Mesothelial cell of epicardium (in vitro differentiated cells): ENCODE measurements around the gene EGF. TPM values are rescaled to one million over a fixed set of nuclear protein-coding genes. Genes with fewer than 3 reads are reported as not detected.

Source experiments
- DNase-seq, 2 experiments: peaks; one replicate each; pipeline ENCODE4 v3.0.0; 2021; ENCODE audit warnings: low spot score in 2 of 2; ENCODE audit not compliant: unreplicated experiment in 2 of 2
- H3K27ac Mint-ChIP-seq: 2 replicates; pipeline ENCODE4 v1.8.0; 2021; ENCODE audit warnings: mixed read lengths
- H3K27me3 Mint-ChIP-seq: 2 replicates; pipeline ENCODE4 v1.8.0; 2021; ENCODE audit warnings: low read depth, mixed read lengths
- H3K36me3 Mint-ChIP-seq: 2 replicates; pipeline ENCODE4 v1.8.0; 2021; ENCODE audit warnings: mixed read lengths
- H3K4me1 Mint-ChIP-seq: 2 replicates; pipeline ENCODE4 v1.8.0; 2021; ENCODE audit warnings: mixed read lengths
- H3K4me3 Mint-ChIP-seq: 2 replicates; pipeline ENCODE4 v1.8.0; 2021; ENCODE audit warnings: mild to moderate bottlenecking, moderate library complexity, mixed read lengths
- H3K9me3 Mint-ChIP-seq: 2 replicates; pipeline ENCODE4 v1.8.0; 2021; ENCODE audit warnings: mixed read lengths
- CTCF ChIP-seq: fragments of 200-600 bp; sonication (generic); IDR thresholded peaks from one replicate; pipeline ENCODE4 v1.5.0; 2021; ENCODE audit warnings: antibody characterized with exemption; ENCODE audit not compliant: unreplicated experiment
- total RNA-seq: library from RNA; stranded (reverse); gene quantifications from 3 replicates; pipeline ENCODE4 v1.2.1, GENCODE V29; 2021

The EGF gene
- total RNA-seq, 1 donor from 2014 or later, result 1.3 TPM

GRCh38 chr4:110059556-110060191 lies 147.0 kb downstream of the EGF start:
- DNase-seq, result no peak
- no peak for TF ChIP-seq CTCF
- no peak overlapping the region for H3K4me3 Mint-ChIP-seq
- no peaks in the 10 kb centered on the region for H3K27me3 Mint-ChIP-seq
- peaks cover 7% of the 10 kb centered on the region for H3K36me3 Mint-ChIP-seq
- no peak overlapping the region for H3K27ac Mint-ChIP-seq
- no peaks in the 10 kb centered on the region for H3K9me3 Mint-ChIP-seq
- peaks cover 3% of the 10 kb centered on the region for H3K4me1 Mint-ChIP-seq

GRCh38 chr4:110061076-110061475 lies 148.4 kb downstream of the EGF start:
- Mint-ChIP-seq H3K4me1 (peaks cover 3% of the 10 kb centered on the region), H3K4me3 (no peak overlapping the region), H3K27ac (no peak overlapping the region), H3K36me3 (peaks cover 4% of the 10 kb centered on the region), H3K27me3 (no peaks in the 10 kb centered on the region), H3K9me3 (no peaks in the 10 kb centered on the region)
- no peak for DNase-seq
- TF ChIP-seq CTCF, result no peak

Other genes starting within 250 kb of the EGF start
- gene CASP6, start 209.4 kb upstream of the EGF start, total RNA-seq, result 36.7 to 38.2 TPM (median 37.3 TPM) in 3 replicates
- 49.7 to 53.8 TPM (median 51.0 TPM) in 3 replicates for gene PLA2G12A, start 182.8 kb upstream of the EGF start, total RNA-seq
- 485 to 506 TPM (median 505 TPM) in 3 replicates for gene CFI, start 110.9 kb upstream of the EGF start, total RNA-seq
- 25.6 to 29.5 TPM (median 27.8 TPM) in 3 replicates for gene GAR1, start 97.1 kb upstream of the EGF start, total RNA-seq
- 0.29 to 0.45 TPM (median 0.40 TPM) in 3 replicates for gene RRH, start 84.9 kb upstream of the EGF start, total RNA-seq
- 0.14 to 0.29 TPM (median 0.16 TPM) in 3 replicates for gene LRIT3, start 64.8 kb upstream of the EGF start, total RNA-seq